Smooth muscle cell (in vitro differentiated cells): ENCODE data around the gene SLC16A4. TPM values are rescaled to one million over a fixed set of nuclear protein-coding genes. Genes with fewer than 3 reads are reported as not detected.

Source experiments
- DNase-seq: peaks from one replicate; lab custom pipeline; 2025; ENCODE audit not compliant: unreplicated experiment; lab: John Stamatoyannopoulos, UW
- H2AFZ ChIP-seq: fragments of 200-600 bp; sonication (generic); 2 replicates; pipeline ENCODE4 v1.6.0; 2016; ENCODE audit warnings: antibody characterized with exemption, low read depth, mild to moderate bottlenecking
- H3F3A ChIP-seq: fragments of 200-600 bp; sonication (generic); 2 replicates; pipeline ENCODE4 v1.6.0; 2017; ENCODE audit warnings: antibody characterized with exemption, low read depth
- H3K27ac ChIP-seq: fragments of 200-600 bp; sonication (generic); 2 replicates; pipeline ENCODE4 v1.5.1; 2016; ENCODE audit warnings: low read depth, mild to moderate bottlenecking
- H3K27me3 ChIP-seq: fragments of 200-600 bp; sonication (generic); 2 replicates; pipeline ENCODE4 v1.6.1; 2016; ENCODE audit warnings: low read depth, mild to moderate bottlenecking
- H3K36me3 ChIP-seq: fragments of 200-600 bp; sonication (generic); 2 replicates; pipeline ENCODE4 v1.5.1; 2016; ENCODE audit warnings: low read depth
- H3K4me1 ChIP-seq: fragments of 200-600 bp; sonication (generic); 2 replicates; pipeline ENCODE4 v1.5.1; 2016; ENCODE audit warnings: low read depth
- H3K4me2 ChIP-seq: fragments of 200-600 bp; sonication (generic); 2 replicates; pipeline ENCODE4 v1.6.0; 2016; ENCODE audit warnings: mild to moderate bottlenecking
- H3K4me3 ChIP-seq: fragments of 200-600 bp; sonication (generic); 2 replicates; pipeline ENCODE4 v1.5.1; 2016; ENCODE audit warnings: mild to moderate bottlenecking
- H3K79me2 ChIP-seq: fragments of 200-600 bp; sonication (generic); 2 replicates; pipeline ENCODE4 v1.6.0; 2016; ENCODE audit warnings: low read depth, mild to moderate bottlenecking
- H3K9ac ChIP-seq: fragments of 200-600 bp; sonication (generic); 2 replicates; pipeline ENCODE4 v1.6.0; 2016; ENCODE audit warnings: low read depth
- H3K9me3 ChIP-seq: fragments of 200-600 bp; sonication (generic); replicated peaks from 2 replicates; pipeline ENCODE4 v1.5.1; 2016; ENCODE audit warnings: low read depth
- H4K20me1 ChIP-seq: fragments of 200-600 bp; sonication (generic); 2 replicates; pipeline ENCODE4 v1.6.0; 2016; ENCODE audit warnings: low read depth
- WGBS: methylation state at CpG from one replicate; pipeline ENCODE4 v1.1.7; 2016; ENCODE audit warnings: low lambda C conversion rate; 5-methylcytosine and 5-hydroxymethylcytosine counted together
- polyA plus RNA-seq: library from polyadenylated mRNA; unstranded; fragments of >200 nt; fragmentation: Nextera tagmentation; extraction: Ambion mirVana; gene quantifications from 2 replicates; pipeline ENCODE4 v1.2.1, GENCODE V29; 2016
- total RNA-seq: library from RNA; depleted of rRNA; stranded (reverse); fragments of >200 nt; gene quantifications from 2 replicates; pipeline ENCODE4 v1.2.3, GENCODE V29; 2014
- TF ChIP-seq, protein P1 (sequence below): fragments of 200-600 bp; sonication (generic); IDR thresholded peaks from 2 replicates; pipeline ENCODE4 v1.5.1; 2017; ENCODE audit warnings: borderline replicate concordance, mild to moderate bottlenecking, antibody characterized with exemption; ENCODE audit not compliant: insufficient read depth, poor library complexity, severe bottlenecking

SLC16A4 gene
- total and polyA plus RNA-seq, 2 experiments from 2014 or later = 6.5 to 11.6 TPM

DNA sequence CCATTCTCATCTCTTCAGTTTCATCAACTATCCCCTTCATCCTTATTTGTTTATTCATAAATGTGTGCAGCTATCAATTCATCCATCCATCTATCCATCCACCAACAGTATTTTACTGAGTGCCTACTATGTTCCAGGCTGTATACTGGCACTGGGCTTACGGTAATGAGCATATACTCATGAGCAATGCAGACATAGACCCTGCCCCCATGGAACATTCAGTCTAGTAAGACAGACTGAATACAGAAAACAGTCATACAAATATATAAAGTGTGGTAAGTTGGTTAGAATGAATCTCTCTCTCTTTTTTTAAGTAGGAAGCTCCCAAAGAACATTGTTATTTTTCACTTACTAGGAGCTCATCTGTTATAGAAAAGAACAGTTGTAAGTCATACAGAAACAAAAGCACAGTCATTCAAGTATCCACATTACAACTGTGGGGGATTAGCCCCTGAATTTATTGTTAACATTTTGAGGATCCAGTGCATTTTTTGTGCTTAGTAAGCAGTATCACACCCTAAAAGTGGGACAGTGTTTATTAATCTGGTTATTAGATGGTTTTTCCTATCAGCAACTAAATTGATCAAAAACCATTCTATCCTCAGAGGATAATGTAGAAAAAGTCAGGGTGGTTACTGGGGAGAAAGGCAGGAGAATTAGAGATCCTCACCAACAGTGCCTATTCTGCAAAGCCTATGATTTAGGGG, 3.6 kb downstream of the SLC16A4 start:
- Histone ChIP-seq H3K9ac (no peak overlapping the region), H3K27ac (no peak overlapping the region), H3K79me2 (no peaks in the 10 kb centered on the region), H3K4me2 (no peak overlapping the region), H2AFZ (no peak overlapping the region), H3K4me3 (no peak overlapping the region), H3K4me1 (peaks cover 21% of the 10 kb centered on the region), H3K36me3 (no peaks in the 10 kb centered on the region), H3K27me3 (no peaks in the 10 kb centered on the region), H3K9me3 (no peaks in the 10 kb centered on the region), H4K20me1 (no peaks in the 10 kb centered on the region), H3F3A (peaks cover 7% of the 10 kb centered on the region)
- TF ChIP-seq, protein P1, sequence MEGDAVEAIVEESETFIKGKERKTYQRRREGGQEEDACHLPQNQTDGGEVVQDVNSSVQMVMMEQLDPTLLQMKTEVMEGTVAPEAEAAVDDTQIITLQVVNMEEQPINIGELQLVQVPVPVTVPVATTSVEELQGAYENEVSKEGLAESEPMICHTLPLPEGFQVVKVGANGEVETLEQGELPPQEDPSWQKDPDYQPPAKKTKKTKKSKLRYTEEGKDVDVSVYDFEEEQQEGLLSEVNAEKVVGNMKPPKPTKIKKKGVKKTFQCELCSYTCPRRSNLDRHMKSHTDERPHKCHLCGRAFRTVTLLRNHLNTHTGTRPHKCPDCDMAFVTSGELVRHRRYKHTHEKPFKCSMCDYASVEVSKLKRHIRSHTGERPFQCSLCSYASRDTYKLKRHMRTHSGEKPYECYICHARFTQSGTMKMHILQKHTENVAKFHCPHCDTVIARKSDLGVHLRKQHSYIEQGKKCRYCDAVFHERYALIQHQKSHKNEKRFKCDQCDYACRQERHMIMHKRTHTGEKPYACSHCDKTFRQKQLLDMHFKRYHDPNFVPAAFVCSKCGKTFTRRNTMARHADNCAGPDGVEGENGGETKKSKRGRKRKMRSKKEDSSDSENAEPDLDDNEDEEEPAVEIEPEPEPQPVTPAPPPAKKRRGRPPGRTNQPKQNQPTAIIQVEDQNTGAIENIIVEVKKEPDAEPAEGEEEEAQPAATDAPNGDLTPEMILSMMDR = no peak
- 100% methylated on average over 1 of the region's 1 CpG for WGBS
- no peak for DNase-seq

GRCh38 chr1:110385369-110385768, 5.5 kb downstream of the SLC16A4 start:
- Histone ChIP-seq H3K9ac (no peak overlapping the region), H3K36me3 (no peaks in the 10 kb centered on the region), H3K27ac (no peak overlapping the region), H4K20me1 (no peaks in the 10 kb centered on the region), H3K4me1 (peaks cover 7% of the 10 kb centered on the region), H2AFZ (no peak overlapping the region), H3K4me3 (no peak overlapping the region), H3F3A (no peaks in the 10 kb centered on the region), H3K9me3 (no peaks in the 10 kb centered on the region), H3K27me3 (no peaks in the 10 kb centered on the region), H3K4me2 (no peak overlapping the region), H3K79me2 (no peaks in the 10 kb centered on the region)
- 100% methylated on average over 1 of the region's 1 CpG for WGBS
- no peak for DNase-seq
- TF ChIP-seq, protein P1 = no peak

DNA sequence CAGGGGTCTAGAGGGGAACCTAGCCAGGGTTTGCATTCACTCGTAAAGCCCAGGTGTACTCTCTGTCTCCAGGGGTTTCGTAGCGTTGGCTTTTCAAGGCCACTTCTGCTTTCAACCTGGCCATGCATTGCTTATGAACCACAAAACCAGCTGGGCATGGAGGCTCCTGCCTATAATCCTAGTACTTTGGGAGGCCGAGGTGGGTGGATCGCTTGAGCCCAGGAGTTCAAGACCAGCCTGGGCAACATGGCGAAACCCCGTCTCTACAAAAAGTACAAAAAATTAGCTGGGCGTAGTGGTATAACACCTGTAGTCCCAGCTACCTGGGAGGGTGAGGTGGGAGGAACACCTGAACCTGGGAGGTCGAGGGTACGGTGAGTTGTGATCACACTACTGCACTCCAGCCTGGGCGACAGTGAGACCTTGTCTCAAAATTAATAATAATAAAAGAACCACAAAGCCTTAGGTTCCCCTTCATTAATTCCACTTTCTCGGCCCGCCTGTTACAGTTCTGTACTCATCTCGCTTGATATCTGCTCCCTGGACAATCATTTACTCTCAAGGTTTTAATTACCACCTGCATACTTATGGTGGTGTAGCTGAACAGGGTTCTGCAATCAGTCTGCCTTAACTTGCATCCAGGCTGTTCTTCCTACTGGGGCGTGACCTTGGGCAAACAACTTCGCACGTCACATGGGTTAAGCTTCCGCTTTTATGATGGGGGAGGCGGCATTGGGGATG, 6.1 kb downstream of the SLC16A4 start:
- WGBS = 97% methylated on average over 19 of the region's 19 CpGs
- H3K4me1 ChIP-seq = peaks cover under 1% of the 10 kb centered on the region
- H3K36me3 ChIP-seq = no peaks in the 10 kb centered on the region
- no peak overlapping the region for H3K27ac ChIP-seq
- no peaks in the 10 kb centered on the region for H3F3A ChIP-seq
- no peaks in the 10 kb centered on the region for H3K79me2 ChIP-seq
- H3K9ac ChIP-seq = no peak overlapping the region
- no peak overlapping the region for H3K4me2 ChIP-seq
- TF ChIP-seq, protein P1 = no peak
- H3K9me3 ChIP-seq = no peaks in the 10 kb centered on the region
- no peak for DNase-seq
- H3K27me3 ChIP-seq = no peaks in the 10 kb centered on the region
- H4K20me1 ChIP-seq = no peaks in the 10 kb centered on the region
- no peak overlapping the region for H3K4me3 ChIP-seq
- H2AFZ ChIP-seq = no peak overlapping the region
